ENCODE data around the gene CYP2R1.

GRCh38 chr11:14861680-14862079 lies 30.4 kb downstream of the CYP2R1 start:
- TF ChIP-seq CTCF (IDR thresholded peaks at IDR 0.05): no peak
- no peak for TF ChIP-seq POLR2A (IDR thresholded peaks at IDR 0.05)
